GM12865 (cell line): ENCODE results near the gene GRB10.

Experiments
- DNase-seq: peaks from one replicate; pipeline ENCODE4 v3.0.0; 2010; ENCODE audit warnings: low read depth
- H3K4me3 ChIP-seq: 2 replicates; pipeline ENCODE4 v1.5.1; 2011; ENCODE audit warnings: mild to moderate bottlenecking, low read depth, low read length, control low read depth
- TF ChIP-seq, protein P1 (sequence below): IDR thresholded peaks from 2 replicates; pipeline ENCODE4 v1.5.1; 2011; ENCODE audit warnings: low read length, control low read depth, low read depth, inconsistent platforms; ENCODE audit not compliant: insufficient read depth; ENCODE audit errors: missing control alignments

The GRB10 gene

DNA sequence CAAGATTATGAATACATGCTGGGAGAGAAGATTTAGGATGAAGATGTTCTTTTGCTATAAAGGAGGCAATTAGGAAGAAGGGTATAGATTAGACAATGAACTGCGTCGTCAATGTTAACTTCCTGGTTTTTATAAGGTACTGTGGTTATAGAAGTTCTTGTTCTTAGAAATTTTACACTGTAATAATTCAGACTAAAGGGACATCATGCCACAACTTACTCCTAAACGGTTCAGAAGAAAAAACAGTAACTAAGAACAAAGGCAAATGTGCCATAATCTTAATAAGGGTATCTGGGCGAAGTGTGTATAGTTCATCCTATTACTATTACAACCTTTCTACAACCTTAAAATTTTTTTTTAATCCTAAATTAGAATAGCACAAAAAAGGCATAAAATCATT lies 186.2 kb downstream of the GRB10 start:
- DNase-seq, result no peak
- H3K4me3 ChIP-seq, result no peak overlapping the region
- TF ChIP-seq, protein P1, sequence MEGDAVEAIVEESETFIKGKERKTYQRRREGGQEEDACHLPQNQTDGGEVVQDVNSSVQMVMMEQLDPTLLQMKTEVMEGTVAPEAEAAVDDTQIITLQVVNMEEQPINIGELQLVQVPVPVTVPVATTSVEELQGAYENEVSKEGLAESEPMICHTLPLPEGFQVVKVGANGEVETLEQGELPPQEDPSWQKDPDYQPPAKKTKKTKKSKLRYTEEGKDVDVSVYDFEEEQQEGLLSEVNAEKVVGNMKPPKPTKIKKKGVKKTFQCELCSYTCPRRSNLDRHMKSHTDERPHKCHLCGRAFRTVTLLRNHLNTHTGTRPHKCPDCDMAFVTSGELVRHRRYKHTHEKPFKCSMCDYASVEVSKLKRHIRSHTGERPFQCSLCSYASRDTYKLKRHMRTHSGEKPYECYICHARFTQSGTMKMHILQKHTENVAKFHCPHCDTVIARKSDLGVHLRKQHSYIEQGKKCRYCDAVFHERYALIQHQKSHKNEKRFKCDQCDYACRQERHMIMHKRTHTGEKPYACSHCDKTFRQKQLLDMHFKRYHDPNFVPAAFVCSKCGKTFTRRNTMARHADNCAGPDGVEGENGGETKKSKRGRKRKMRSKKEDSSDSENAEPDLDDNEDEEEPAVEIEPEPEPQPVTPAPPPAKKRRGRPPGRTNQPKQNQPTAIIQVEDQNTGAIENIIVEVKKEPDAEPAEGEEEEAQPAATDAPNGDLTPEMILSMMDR, result no peak

DNA sequence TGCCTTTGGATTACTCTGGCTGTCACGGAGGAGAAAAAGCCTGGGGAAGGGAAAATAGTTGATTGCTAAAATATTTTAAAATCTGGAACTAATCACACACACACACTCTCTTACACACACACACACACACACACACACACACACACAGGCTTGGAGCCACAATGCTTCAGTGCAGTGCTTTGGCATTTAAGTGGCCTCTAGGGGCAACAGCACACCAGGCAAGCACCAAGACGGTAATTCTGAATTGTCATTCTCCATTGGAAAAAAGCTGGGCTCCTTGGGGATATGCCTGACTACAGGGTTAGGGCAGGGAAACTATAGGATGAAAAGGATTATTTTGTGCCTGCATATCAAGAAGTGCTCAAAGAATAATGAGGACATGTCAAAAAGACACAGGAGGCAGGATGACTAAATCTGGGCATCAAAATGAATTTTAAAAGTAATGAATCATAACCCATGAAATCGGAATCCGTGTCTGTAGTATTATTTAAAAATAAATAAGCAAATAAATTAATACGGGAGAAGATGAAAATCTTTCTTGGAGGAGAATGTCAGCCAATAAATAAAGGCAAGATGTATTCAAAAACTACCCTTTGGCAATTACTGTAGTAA lies 187.1 kb downstream of the GRB10 start:
- peak; percentile 49 for DNase-seq
- H3K4me3 ChIP-seq, result no peak overlapping the region
- TF ChIP-seq, protein P1, result peak; percentile 32

DNA sequence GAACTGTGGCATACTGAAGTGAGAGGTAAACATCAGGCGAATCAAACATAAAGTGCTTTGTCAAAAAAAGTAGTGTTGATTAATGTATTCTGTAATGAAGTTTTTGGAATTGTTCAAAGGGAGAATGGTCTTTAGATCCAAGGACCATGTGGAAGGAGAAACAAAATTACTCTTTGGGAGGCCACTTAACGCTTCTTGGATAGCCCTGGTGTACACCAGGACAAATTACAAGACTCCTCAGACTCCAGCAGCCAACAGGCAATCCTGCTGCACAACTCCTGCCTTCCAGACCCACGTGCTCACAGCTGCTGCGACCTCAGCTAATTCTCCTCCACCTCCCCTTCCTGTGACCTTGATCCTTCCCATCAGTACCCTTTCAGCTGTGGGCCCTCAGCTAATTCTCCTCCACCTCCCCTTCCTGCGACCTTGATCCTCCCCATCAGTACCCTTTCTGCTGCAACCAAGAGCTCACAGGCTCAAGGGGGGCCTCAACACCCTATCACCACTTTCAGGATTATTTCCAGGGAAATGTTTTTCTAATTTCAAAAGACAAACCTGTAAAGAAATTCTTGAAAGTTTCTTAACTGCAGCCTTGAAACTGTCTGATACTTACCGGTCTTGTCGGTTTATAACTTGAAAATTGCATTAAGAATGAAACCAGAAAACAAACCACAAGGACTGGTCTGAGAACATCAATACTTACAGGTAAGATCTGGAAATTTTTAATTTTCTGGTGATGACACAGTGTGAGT lies 187.8 kb downstream of the GRB10 start:
- no peak overlapping the region for H3K4me3 ChIP-seq
- TF ChIP-seq, protein P1, result no peak

DNA sequence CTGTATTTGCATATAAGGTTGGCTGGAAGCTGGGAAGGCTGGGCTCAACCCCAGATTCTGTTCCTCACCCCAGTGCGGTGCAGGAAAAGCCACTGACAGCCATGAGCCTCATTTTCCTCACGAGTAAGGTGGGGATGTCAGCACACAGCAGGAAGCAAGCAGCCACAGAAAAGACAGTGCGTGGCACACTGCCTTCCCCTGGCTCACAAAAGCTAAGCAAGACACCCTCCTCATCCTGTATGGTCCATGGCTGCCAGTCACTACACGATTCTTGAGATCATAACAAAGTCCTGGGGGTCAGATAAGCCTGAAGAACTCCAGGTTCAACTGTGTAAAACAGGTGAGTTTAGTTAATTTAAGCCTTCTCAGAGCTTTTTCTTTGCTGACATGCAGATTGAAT lies 188.6 kb downstream of the GRB10 start:
- no peak for DNase-seq
- H3K4me3 ChIP-seq, result no peak overlapping the region
- TF ChIP-seq, protein P1, result no peak

More for the DNA sequence above, 187.8 kb downstream of the GRB10 start:
- peak; percentile 17 for DNase-seq

DNA sequence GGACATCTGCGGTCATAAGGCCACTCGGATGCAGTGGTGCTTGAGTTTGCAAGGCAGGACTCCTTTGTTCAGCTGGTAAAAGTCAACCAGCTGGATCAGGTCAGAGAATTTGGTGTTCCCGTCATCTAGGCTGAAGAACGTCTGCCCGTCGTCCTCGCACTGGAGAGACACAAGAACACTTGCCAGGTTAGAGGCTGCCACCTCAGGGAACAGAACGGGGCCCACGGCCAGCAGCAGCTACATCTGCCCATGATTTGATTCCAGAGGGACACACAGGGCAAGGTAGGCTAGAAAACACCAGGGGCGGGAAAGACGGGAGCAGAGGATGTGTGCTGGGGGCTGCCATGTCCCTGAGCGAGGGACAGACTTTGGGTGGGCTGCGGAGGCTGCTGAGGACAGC lies 189.8 kb downstream of the GRB10 start:
- TF ChIP-seq, protein P1, result no peak
- no peak for DNase-seq
- no peak overlapping the region for H3K4me3 ChIP-seq

- DNase-seq, result no peak
- TF ChIP-seq, protein P1, result no peak
- H3K4me3 ChIP-seq, result no peak overlapping the region
These were observed 190.9 kb downstream of the GRB10 start for GRCh38 chr7:50591480-50592438.
